C4-2B (cell line): ENCODE results near the gene LLCFC1.

ENCODE experiments used
- ZFX ChIP-seq: fragments of 450-650 bp; IDR thresholded peaks from 2 replicates; pipeline ENCODE4 v1.6.1; 2017
- TF ChIP-seq, protein P1 (sequence below): fragments of 450-650 bp; conservative IDR thresholded peaks from 2 replicates; pipeline ENCODE4 v1.5.1; 2017; ENCODE audit warnings: mild to moderate bottlenecking

DNA sequence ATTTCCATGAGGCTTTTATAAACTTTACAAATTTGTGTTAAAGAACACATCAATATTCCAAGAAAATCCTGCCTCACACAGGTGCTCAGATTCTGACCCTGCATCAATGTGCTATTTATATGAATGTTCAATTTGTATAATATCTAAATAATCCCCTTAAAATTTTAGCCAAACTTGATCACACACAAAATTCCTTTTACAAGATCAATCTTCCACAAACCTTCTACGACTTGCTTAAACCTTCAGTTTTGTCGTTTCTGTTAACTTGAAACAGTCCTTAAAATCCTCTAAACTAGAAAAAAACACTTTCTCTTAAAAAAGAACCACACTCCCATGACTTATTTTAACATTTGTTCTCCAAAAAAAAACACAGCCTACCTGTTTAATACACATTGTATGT, 33.5 kb upstream of the LLCFC1 start:
- TF ChIP-seq, protein P1, sequence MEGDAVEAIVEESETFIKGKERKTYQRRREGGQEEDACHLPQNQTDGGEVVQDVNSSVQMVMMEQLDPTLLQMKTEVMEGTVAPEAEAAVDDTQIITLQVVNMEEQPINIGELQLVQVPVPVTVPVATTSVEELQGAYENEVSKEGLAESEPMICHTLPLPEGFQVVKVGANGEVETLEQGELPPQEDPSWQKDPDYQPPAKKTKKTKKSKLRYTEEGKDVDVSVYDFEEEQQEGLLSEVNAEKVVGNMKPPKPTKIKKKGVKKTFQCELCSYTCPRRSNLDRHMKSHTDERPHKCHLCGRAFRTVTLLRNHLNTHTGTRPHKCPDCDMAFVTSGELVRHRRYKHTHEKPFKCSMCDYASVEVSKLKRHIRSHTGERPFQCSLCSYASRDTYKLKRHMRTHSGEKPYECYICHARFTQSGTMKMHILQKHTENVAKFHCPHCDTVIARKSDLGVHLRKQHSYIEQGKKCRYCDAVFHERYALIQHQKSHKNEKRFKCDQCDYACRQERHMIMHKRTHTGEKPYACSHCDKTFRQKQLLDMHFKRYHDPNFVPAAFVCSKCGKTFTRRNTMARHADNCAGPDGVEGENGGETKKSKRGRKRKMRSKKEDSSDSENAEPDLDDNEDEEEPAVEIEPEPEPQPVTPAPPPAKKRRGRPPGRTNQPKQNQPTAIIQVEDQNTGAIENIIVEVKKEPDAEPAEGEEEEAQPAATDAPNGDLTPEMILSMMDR: no peak
- no peak for TF ChIP-seq ZFX
